HUES48 (cell line): Measurements from ENCODE around the gene RPL22.

Experiments
- H3K27ac ChIP-seq: one replicate; pipeline ENCODE4 v1.7.0; 2013; ENCODE audit warnings: low read depth, low read length, inconsistent platforms
- H3K27me3 ChIP-seq: 2 replicates; pipeline ENCODE4 v1.6.1; 2013; ENCODE audit warnings: mild to moderate bottlenecking, low read length; ENCODE audit not compliant: control insufficient read depth, insufficient read depth
- H3K36me3 ChIP-seq: 2 replicates; pipeline ENCODE4 v1.6.1; 2013; ENCODE audit warnings: low read length; ENCODE audit not compliant: control insufficient read depth, insufficient read depth
- H3K4me1 ChIP-seq: 2 replicates; pipeline ENCODE4 v1.6.1; 2013; ENCODE audit warnings: mild to moderate bottlenecking, low read length; ENCODE audit not compliant: control insufficient read depth, insufficient read depth
- H3K4me3 ChIP-seq: 2 replicates; pipeline ENCODE4 v1.5.1; 2013; ENCODE audit warnings: mild to moderate bottlenecking, low read depth, low read length
- H3K9ac ChIP-seq: 2 replicates; pipeline ENCODE4 v1.6.1; 2013; ENCODE audit warnings: mild to moderate bottlenecking, low read depth, low read length, moderate library complexity
- H3K9me3 ChIP-seq: 2 replicates; pipeline ENCODE4 v1.6.1; 2013; ENCODE audit warnings: low read length; ENCODE audit not compliant: control insufficient read depth, insufficient read depth

The RPL22 gene

GRCh38 chr1:6157132-6157527 lies 42.3 kb downstream of the RPL22 start:
- no peaks in the 10 kb centered on the region for H3K9me3 ChIP-seq
- no peak overlapping the region for H3K4me3 ChIP-seq
- H3K4me1 ChIP-seq, result peaks cover 9% of the 10 kb centered on the region; the same call in 1 of the 2 replicates
- no peaks in the 10 kb centered on the region for H3K27me3 ChIP-seq
- no peaks in the 10 kb centered on the region for H3K36me3 ChIP-seq
- peak overlapping the region; percentile 81 for H3K27ac ChIP-seq
- no peak overlapping the region for H3K9ac ChIP-seq

- H3K27me3 ChIP-seq, result peaks cover 2% of the 10 kb centered on the region
Measured at GRCh38 chr1:6154525-6155319, 44.7 kb downstream of the RPL22 start.

GRCh38 chr1:6152882-6153281 lies 46.5 kb downstream of the RPL22 start:
- no peak overlapping the region for H3K4me3 ChIP-seq
- no peaks in the 10 kb centered on the region for H3K36me3 ChIP-seq
- H3K9ac ChIP-seq, result no peak overlapping the region
- H3K4me1 ChIP-seq, result peaks cover 6% of the 10 kb centered on the region; the same call in 1 of the 2 replicates
- H3K9me3 ChIP-seq, result no peaks in the 10 kb centered on the region
- H3K27me3 ChIP-seq, result peaks cover 19% of the 10 kb centered on the region
- no peak overlapping the region for H3K27ac ChIP-seq

More at GRCh38 chr1:6154525-6155319, 44.7 kb downstream of the RPL22 start:
- Histone ChIP-seq H3K9ac (no peak overlapping the region), H3K4me1 (no peaks in the 10 kb centered on the region), H3K27ac (no peak overlapping the region), H3K4me3 (no peak overlapping the region), H3K9me3 (no peaks in the 10 kb centered on the region), H3K36me3 (no peaks in the 10 kb centered on the region)

- Histone ChIP-seq H3K27ac (no peak overlapping the region), H3K27me3 (peaks cover 24% of the 10 kb centered on the region), H3K36me3 (no peaks in the 10 kb centered on the region), H3K9me3 (no peaks in the 10 kb centered on the region), H3K9ac (no peak overlapping the region), H3K4me1 (peaks cover 6% of the 10 kb centered on the region; the same call in 1 of the 2 replicates), H3K4me3 (no peak overlapping the region)
Measured at GRCh38 chr1:6152181-6152580, 47.2 kb downstream of the RPL22 start.

GRCh38 chr1:6151291-6151822 lies 48.0 kb downstream of the RPL22 start:
- no peak overlapping the region for H3K9ac ChIP-seq
- H3K4me1 ChIP-seq, result peaks cover 6% of the 10 kb centered on the region; the same call in 1 of the 2 replicates
- H3K27me3 ChIP-seq, result peaks cover 24% of the 10 kb centered on the region
- no peak overlapping the region for H3K4me3 ChIP-seq
- H3K27ac ChIP-seq, result no peak overlapping the region
- H3K9me3 ChIP-seq, result no peaks in the 10 kb centered on the region
- H3K36me3 ChIP-seq, result no peaks in the 10 kb centered on the region

- no peak overlapping the region for H3K4me3 ChIP-seq
- no peak overlapping the region for H3K9ac ChIP-seq
- no peaks in the 10 kb centered on the region for H3K36me3 ChIP-seq
- H3K27me3 ChIP-seq, result peaks cover 24% of the 10 kb centered on the region
- H3K27ac ChIP-seq, result no peak overlapping the region
- no peaks in the 10 kb centered on the region for H3K9me3 ChIP-seq
- H3K4me1 ChIP-seq, result peaks cover 6% of the 10 kb centered on the region; the same call in 1 of the 2 replicates
Measured at GRCh38 chr1:6150006-6150938, 49.1 kb downstream of the RPL22 start.

GRCh38 chr1:6149597-6149996 lies 49.8 kb downstream of the RPL22 start:
- H3K27me3 ChIP-seq, result peaks cover 24% of the 10 kb centered on the region
- peaks cover 6% of the 10 kb centered on the region; the same call in 1 of the 2 replicates for H3K4me1 ChIP-seq
- no peak overlapping the region for H3K9ac ChIP-seq
- no peak overlapping the region for H3K4me3 ChIP-seq
- H3K27ac ChIP-seq, result no peak overlapping the region
- no peaks in the 10 kb centered on the region for H3K9me3 ChIP-seq
- H3K36me3 ChIP-seq, result no peaks in the 10 kb centered on the region

- H3K9ac ChIP-seq, result no peak overlapping the region
- peaks cover 24% of the 10 kb centered on the region for H3K27me3 ChIP-seq
- H3K36me3 ChIP-seq, result no peaks in the 10 kb centered on the region
- no peak overlapping the region for H3K27ac ChIP-seq
- no peaks in the 10 kb centered on the region for H3K9me3 ChIP-seq
- H3K4me1 ChIP-seq, result peaks cover 6% of the 10 kb centered on the region; the same call in 1 of the 2 replicates
- peak overlapping the region; percentile 53 for H3K4me3 ChIP-seq
Measured at GRCh38 chr1:6148497-6149241, 50.7 kb downstream of the RPL22 start.

- H3K27me3 ChIP-seq, result peaks cover 24% of the 10 kb centered on the region
- no peak overlapping the region for H3K4me3 ChIP-seq
- H3K36me3 ChIP-seq, result no peaks in the 10 kb centered on the region
- H3K4me1 ChIP-seq, result peaks cover 6% of the 10 kb centered on the region; the same call in 1 of the 2 replicates
- no peak overlapping the region for H3K27ac ChIP-seq
- H3K9ac ChIP-seq, result no peak overlapping the region
- no peaks in the 10 kb centered on the region for H3K9me3 ChIP-seq
Measured at GRCh38 chr1:6145864-6146410, 53.5 kb downstream of the RPL22 start.

- Histone ChIP-seq H3K36me3 (no peaks in the 10 kb centered on the region), H3K4me1 (peaks cover 6% of the 10 kb centered on the region; the same call in 1 of the 2 replicates), H3K27me3 (peaks cover 24% of the 10 kb centered on the region), H3K4me3 (no peak overlapping the region), H3K9ac (no peak overlapping the region), H3K27ac (peak overlapping the region; percentile 19), H3K9me3 (no peaks in the 10 kb centered on the region)
Measured at GRCh38 chr1:6145396-6145750, 54.0 kb downstream of the RPL22 start.
